NCI-H146 treated with DMSO at 0.1 percent for 48 hours (cell line): ENCODE data around the gene DNM2.
A peak's percentile ranks its signal among the peaks of the same experiment; 100 is the strongest.
"Not testable (repeated sequence)": the region's sequence is repeated elsewhere in the genome, so short reads cannot be mapped to it uniquely, and the experiment has no call there.

ENCODE experiments used
- DNase-seq: peaks from one replicate; lab custom pipeline; 2025; ENCODE audit not compliant: unreplicated experiment; lab: John Stamatoyannopoulos, UW

DNM2 gene

GRCh38 chr19:10831987-10832938 lies 114.4 kb downstream of the DNM2 start:
- no peak for DNase-seq

- DNase-seq = no peak
These were observed 115.0 kb downstream of the DNM2 start for GRCh38 chr19:10832939-10833296.

DNA sequence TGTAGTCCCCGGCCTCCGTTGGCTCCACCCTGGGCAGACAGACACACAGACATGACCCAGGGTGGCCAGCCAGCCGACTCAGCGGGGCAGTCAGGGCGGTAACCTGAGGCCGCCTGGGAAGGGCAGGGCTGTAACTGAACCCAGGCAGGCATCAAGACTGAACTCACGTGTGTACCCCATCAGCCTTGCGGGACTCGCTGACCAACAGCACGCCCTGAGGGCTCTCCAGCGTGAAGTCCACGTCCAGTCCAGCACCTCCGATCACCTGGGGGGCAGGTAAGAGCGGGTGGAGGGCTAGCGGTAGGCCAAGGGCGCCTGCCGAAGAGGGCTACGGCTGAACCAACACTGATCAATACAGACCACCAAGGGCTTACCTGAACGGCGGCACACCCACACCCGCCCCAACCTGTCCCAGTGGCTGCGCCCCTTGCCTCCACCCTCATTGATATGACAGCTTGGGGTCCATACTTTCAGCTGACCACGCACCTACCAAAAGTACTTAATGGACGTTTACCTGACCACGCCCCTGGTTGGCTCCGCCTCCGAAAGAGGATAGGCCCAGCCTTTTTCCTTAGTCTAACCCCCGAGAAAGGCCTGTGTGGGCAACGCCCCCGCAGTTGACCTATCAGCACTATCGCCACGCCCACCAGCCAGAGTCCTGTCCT lies 117.3 kb downstream of the DNM2 start:
- no peak for DNase-seq

GRCh38 chr19:10835754-10836478 lies 118.0 kb downstream of the DNM2 start, which contains the start of gene TMED1:
TSS of gene TMED1 (minus strand) at chr19:10836212. CDS start at chr19:10836191, 21 bp downstream.
- peak; percentile 100 for DNase-seq

- peak; percentile 90 for DNase-seq
These were observed 118.8 kb downstream of the DNM2 start for GRCh38 chr19:10836479-10837330.

GRCh38 chr19:10837649-10838048 lies 119.8 kb downstream of the DNM2 start:
- DNase-seq = not testable (repeated sequence)

DNA sequence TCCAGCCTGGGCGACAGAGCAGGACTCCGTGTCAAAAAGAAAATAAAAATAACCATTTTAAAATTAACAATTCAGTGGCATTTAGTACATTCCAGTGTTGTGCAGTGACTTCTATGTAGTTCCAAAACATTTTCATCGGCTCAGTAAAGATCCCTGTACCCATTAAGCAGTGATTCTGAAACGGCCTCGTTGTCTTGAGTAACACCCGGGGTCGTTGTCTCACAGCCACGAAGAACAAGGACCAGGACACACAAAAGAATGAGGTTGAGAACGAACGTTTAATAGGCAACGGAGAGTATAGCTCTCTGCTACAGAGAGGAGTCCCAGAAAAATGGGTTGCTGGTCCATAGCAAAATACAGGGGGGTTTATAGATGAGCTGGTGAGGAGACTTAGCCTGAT lies 120.5 kb downstream of the DNM2 start:
- no peak for DNase-seq

- DNase-seq = no peak
These were observed 121.5 kb downstream of the DNM2 start for GRCh38 chr19:10839114-10840050.

DNA sequence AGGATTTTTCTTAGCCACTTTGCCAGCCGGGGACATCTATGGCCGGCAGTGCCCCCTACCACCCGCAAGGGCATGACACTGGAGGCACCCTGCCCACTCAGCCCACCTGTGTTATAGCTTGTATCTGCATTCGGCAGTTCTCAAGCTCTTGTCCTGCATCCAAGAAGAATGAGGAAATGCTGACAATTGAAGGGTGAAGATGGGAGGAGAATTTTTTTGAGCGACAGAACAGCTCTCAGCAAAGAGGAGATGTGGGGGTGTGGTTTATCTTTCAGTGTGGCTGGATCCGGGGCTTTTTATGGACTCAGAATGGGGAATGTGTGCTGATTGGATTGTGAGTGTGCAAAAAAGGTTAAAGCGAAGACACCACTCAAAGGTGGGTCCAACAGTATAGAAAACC lies 124.9 kb downstream of the DNM2 start:
- DNase-seq = no peak

GRCh38 chr19:10846500-10847202 lies 128.8 kb downstream of the DNM2 start:
- DNase-seq = no peak

DNA sequence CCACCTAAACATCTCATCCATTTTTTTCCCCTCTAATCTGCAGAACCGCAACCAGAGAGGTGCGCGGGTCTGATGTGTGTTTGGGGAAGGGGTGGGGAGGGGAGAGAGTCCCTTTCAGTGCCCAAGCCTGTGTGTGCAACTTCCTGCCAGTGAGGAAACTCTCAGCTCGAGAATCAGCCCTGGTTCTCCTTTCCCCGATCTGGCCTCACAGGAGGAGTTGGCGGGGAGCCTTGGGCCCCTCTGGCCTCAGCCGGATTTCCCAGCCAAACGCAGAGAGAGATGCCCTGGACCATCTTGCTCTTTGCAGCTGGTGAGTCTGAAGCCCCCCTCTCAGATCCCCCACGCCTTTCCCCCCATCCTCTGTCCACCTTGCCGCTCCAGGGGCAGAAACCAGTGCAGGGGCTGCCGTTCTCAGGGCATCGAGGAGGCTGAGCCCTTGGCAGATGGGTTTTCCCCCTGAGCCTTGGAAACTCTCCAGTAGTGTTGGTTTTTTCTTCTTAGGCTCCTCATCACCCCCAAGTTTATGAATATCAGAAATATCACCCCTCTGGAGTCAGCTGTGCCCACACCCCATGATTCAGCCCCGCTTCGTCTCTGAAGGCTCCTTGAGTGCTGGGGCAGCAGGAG lies 130.5 kb downstream of the DNM2 start, which contains the start of gene C19orf38:
Gene C19orf38 (plus strand): TSS at position 186 of the 627 bp plus-strand sequence. CDS start 94 bp downstream, at position 280.
- no peak for DNase-seq

GRCh38 chr19:10850631-10851030 lies 132.8 kb downstream of the DNM2 start:
- no peak for DNase-seq

DNA sequence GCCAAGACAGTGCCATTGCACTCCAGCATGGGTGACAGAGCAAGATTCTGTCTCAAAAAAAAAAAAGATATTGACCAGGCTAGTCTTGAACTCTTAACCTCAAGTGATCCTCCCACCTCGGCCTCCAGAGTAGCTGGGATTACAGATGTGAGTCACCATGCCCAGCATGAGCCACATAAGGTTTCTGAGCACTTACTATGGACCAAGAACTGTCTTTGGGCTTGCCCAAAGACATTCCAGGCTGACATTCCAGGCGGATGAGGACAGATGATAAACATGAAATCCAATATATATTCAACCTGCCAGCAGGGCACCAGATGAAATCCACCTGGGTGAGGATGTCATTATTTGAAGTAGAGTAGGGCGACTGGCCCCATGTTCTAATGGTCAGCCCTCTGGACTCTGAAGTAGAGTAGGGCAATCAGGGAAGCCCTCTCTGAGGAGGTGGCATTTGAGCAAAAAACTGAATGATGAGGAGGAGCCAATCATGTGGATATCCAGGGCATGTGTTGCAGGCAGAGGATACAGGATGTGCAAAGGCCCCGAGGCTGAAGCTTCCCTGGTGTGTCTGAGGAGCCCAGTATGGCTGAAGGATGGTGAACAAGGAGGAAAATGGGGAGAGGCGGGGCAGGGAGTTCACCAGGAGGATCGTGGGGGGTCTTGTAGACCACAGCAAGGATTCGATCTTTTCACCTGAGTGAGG lies 134.4 kb downstream of the DNM2 start:
- no peak for DNase-seq

GRCh38 chr19:10852941-10853340 lies 135.1 kb downstream of the DNM2 start:
- no peak for DNase-seq

DNA sequence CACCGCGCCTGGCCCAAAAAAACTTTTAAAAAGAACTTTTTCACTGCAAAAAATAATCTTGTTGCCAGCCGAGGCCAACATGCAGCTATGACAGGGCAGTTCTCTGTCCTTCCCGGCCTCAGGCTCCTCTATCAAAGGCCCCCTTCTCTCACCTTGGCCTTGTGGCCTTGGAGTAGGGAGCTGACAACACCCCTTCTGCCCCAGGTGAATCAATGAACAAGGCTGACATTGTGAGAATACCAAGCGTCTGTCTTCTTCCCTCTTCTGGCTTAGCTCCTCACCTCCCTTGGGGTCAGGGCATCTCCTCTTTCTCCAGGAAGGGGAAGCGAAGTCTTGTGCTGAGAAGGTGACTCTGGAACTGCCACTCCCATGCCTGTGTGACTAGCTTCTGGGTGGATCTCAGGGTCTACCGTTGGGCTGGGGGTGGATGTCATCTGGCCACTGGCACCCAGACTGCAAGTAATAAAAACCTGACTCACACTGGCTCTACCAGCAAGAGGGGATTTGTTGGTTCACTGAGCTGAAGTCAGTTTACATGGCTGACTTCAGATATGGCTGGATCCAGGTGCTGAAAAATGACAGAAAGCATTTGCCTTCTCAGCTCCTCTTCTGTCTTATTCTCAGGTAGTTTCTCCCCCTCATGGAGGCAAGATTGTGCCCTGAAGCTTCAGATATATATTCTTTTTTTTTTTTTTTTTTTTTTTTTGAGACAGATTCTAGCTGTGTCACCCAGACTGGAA lies 136.6 kb downstream of the DNM2 start:
- no peak for DNase-seq

- no peak for DNase-seq
These were observed 138.1 kb downstream of the DNM2 start for GRCh38 chr19:10855879-10856522.
